HG03045 (cell line): Measurements from ENCODE around the gene CNGB1.
"Not testable (repeated sequence)": the region's sequence is repeated elsewhere in the genome, so short reads cannot be mapped to it uniquely, and the experiment has no call there.

ENCODE experiments used
- ATAC-seq: cut with Tn5 transposase; IDR thresholded peaks from one replicate; pipeline ENCODE4 v1.9.1; 2021; ENCODE audit warnings: mild to moderate bottlenecking, moderate library complexity; ENCODE audit not compliant: unreplicated experiment

CNGB1 gene

DNA sequence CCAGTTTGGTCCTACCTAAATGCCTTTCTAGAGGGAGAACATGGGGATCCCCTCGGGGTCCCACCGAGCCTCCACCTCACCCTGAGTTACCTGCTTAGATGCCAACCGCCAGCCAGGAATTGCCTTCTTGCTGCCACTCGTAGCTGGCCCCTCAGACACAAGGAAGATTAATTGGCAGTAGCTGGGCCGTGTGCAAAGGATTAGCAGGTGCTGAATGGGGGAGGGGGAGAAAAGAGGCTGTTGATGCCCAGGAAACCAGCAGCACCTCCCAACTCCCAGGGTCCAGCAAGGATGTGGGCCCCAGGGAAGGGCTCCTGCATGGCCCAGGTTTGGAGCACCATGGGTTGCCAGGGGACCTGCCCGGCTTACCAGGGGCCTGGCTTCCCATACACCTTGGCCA, at the start of gene CNGB1:
CNGB1 (minus strand) TSS at position 159 of the 400 bp plus-strand sequence. CDS start 3,842 bp downstream, outside the sequence.
- no peak for ATAC-seq

DNA sequence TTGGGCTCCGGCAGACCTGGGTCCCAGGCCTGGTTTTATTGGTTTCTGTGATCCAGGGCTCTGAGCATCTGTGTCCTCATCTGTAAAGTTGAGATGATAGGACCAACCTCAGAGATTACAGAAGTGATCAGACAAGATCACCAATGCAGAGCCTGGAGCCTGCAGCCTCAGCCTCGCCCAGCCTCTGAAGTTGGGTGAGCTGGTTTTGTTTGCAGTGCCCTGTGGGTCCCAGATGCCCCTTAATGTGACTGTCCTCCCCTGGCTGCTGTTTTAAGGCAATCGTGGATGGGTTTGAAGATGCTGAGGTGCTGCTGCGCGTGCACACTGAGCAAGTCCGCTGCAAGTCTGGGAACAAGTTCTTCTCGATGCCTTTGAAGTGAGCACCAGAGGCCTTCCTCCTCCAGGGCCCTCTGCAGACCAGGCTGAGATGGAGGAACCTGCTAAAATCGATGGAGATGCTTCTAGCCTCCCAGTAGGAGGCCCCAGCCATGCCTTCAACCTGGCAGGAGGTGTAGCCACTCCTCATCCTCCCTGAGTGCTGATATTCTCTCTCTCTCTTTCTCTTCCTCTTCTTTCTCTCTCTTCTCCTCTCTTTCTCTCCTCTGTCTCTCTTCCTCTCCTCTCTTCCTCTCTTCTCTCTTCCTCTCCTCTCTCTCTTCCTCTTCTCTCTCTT, 49.1 kb upstream of the CNGB1 start:
- ATAC-seq, result no peak

DNA sequence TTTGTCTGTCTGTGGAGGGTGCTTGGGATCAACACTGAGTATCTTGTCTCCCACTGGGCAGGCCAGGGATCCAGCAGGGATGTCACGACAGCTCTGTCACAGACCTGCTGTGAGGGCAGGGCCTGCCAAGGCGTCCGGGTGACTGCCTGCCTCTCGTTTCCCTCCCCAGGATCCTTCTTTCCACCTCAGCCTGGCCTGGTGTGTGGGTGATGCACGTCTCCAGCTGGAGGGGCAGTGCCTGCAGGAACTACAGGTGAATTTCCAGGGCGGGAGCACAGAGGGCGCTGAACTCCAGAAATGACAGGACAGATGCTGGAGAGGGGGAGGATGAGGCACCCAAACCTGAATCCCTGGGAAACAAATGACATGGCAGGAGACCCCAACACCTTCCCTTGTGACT, 47.9 kb upstream of the CNGB1 start:
- no peak for ATAC-seq

DNA sequence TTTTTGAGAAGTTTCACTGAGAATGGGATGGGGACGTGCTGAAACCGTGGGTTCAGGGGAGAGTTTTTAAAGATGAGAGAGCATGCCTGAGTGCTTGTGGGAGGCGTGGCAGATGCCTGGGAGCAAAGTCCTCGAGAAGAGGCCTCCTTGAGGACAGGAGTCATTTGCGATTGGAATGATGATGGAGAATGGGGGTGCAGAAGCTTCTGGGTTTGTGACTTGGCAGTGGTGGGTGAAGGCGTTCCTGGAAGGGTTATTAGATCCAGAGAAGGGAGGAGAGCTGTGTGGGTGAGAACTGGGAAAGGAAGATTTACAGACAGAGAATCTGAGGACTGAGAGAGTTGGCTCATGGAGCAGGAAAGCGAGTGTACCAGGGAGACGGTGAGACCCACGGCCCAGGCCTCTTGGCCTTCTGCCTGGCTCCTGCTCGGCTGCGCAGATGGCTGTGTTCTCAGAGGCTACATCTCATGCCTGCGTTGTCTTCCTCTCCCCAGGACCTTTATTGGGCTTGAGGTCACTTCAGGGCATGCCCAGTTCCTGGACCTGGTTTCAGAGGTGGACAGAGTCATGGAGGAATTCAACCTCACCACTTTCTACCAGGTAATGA, 46.0 kb upstream of the CNGB1 start:
- no peak for ATAC-seq

DNA sequence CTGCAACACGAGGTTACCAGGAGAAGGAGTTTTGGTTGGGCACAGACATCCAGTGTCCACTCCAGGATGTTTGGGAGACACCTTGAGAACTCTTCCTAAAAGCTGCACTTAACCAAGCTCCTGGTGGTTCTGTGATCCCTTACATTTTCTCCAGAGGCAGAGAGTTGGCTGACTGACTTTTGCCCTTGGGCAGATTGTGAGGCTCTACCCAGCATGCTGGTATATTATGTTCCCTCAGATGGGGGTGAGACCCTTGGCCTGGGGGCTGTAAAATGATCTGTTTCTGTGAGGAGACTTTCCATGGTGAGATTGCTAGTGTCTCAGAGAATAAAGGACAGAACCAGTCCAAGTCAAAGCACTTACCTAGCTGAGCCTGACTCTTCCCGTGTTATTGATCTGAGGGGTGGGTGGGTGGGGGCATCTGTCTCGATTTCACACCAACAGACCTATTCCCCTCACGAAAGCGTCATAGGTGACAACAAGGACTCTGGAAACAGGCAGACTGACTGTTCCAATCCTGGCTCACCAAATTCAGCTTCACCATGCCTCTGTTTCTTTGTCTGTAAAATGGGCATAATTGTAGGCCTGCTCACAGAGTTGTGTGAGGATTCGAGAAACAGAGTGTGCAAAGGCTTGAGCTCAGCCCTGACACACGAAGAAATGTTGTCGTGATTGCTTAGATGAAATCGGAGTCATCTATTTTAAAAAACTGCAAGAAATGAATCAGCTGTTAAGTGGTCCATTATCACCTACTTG, 42.5 kb upstream of the CNGB1 start:
- ATAC-seq, result no peak

DNA sequence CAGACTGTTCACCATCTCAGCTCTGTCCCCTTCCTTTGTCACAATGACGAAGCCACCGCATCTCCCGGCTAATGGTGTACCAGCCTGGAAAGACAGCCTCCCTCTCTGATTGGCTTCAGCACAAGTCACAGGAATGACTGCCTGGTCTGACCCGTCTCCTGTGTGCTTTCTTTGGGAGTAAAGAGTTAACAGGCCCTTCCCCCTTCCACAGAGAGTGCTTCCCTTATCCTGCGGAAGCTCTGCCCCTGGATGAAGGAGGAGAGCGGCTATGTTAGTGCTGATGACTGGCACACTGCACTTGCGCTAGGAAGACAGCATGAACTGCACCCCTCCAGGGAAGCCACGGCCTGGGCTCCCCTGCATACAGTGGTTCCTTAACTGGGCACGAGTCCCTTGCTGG, 41.6 kb upstream of the CNGB1 start:
- no peak for ATAC-seq

DNA sequence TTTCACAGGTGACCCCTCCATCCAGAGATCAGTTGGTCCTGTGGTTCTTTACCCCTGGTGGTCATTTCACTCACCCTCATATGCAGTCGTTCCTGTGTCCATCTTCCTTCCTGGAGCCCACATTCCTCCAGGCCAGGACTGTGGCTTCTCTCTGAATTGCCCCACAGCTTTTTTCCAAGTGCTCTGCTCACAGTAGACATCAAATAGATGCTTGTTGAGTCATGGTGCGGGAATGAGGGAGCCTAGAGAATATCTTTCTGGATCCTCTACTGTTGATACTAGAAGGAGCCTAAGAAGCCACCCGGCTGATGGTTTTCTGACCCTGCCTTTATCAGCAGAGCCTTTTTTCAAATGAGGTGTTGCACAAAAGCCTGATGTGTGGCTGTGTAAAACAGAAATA, 40.7 kb upstream of the CNGB1 start:
- no peak for ATAC-seq

DNA sequence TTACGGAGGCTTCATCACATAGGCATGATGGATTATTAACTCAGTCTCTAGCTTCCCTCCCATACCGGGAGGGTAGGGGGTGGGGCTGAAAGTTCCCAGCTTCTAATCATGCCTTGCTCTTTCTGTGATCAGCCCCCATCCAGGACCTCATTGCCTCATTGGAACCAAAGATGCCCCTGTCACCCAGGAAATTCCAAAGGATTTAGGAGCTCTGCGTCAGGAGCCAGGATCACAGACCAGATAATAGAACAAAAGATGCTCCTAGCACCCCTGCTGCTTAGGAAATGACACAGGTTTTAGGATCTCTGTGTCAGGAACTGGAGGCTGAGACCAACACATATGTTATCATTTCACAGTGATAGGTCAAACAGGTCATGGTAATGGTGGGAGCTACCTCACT, 40.0 kb upstream of the CNGB1 start:
- ATAC-seq, result no peak

DNA sequence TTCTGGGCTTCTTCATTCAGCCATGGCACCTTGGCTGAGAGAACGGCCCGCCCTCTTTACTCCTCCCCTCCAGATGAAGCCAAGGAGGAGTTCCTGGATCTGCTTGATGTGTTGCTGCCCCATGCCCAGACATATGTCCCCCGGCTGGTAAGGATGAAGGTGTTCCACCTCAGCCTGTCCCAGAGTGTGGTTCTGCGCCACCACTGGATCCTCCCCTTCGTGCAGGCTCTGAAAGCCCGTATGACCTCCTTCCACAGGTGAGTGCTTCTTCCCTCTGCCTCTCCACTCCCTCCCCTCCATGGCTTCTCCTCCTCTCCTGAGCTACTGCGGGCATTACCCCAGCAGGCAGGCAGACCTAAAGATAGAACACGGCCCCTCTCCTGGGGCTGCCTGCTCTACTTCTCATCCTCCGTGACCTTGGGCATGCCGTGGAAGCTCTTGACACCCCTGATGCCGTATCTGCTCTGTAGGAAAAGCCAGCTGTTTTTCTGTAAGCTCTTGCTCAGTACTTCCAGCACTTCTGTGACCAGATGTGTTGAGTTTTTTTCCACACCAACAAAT, 39.0 kb upstream of the CNGB1 start:
- no peak for ATAC-seq

DNA sequence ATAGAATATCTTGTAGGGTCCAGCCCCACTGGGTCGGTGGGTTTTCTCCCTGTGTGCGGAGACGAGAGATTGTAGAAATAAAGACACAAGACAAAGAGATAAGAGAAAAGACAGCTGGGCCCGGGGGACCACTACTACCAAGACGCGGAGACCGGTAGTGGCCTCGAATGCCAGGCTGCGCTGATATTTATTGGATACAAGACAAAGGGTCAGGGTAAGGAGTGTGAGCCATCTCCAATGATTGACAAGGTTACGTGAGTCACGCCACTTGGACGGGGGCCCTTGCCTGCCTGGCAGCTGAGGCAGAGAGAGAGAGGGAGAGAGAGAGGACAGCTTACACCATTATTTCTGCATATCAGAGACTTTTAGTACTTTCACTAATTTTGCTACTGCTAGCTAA, 33.8 kb upstream of the CNGB1 start:
- ATAC-seq, result not testable (repeated sequence)

DNA sequence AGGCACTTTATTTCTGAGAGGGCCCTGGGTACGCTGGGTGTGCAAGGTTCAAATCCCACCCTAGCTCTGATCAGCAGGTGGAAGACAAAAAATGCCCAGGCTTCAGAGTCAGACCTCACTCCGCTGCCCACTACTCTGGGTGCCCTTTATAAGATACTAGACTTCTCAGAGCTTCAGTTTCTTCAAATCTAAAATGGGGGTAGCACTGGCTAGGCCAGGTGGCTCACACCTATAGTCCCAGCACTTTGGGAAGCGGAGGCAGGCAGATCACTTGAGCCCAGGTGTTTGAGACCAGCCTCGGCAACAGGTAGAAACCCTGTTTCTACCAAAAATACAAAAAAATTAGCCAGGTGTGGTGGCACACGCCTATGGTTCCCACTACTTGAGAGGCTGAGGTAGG, 32.0 kb upstream of the CNGB1 start:
- ATAC-seq, result no peak

DNA sequence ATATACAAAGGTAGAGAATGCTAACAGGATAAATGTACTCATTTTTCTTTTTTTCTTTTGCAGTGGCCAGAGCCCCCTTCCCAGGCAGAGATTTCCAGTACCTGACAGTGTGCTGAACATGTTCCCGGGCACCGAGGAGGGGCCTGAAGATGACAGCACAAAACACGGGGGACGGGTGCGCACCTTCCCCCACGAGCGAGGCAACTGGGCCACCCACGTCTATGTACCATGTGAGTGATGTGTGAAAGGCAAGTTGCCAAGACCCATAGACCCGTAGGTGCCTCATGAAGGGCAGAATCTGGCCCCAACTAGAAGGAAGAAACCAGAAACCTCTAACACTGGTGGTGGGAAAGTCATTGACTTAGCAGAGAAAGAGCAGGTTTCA, 31.5 kb upstream of the CNGB1 start:
- no peak for ATAC-seq

DNA sequence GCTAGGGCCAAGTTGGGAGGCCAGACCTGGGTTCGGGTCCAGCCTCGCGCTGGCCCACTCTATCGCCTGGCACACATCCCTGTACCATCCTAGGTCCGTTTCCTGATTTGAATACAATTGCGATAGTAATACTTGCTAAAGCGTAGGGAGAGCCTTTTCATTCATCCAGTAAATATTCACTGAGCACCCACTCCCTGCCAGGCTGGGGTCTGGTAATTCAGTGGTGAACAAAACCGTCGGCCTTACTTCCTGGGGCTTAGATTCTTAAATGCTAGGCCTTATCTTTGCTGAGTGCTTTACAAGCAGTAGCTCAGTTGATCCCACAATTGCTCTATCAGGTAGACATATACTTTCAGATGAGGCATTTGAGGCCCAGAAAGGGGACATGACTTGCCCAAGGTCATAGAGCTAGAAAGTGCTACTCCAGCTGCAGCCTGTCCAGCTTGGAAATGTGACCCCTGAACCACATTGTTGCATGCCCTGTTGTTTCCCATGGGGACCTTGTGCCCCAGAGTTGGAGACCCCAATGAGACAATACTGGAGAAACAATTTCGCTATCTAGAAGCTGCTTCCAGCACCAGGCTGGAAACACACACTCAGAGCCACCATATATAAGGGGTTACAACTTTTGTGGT, 31.0 kb upstream of the CNGB1 start:
- ATAC-seq, result no peak

DNA sequence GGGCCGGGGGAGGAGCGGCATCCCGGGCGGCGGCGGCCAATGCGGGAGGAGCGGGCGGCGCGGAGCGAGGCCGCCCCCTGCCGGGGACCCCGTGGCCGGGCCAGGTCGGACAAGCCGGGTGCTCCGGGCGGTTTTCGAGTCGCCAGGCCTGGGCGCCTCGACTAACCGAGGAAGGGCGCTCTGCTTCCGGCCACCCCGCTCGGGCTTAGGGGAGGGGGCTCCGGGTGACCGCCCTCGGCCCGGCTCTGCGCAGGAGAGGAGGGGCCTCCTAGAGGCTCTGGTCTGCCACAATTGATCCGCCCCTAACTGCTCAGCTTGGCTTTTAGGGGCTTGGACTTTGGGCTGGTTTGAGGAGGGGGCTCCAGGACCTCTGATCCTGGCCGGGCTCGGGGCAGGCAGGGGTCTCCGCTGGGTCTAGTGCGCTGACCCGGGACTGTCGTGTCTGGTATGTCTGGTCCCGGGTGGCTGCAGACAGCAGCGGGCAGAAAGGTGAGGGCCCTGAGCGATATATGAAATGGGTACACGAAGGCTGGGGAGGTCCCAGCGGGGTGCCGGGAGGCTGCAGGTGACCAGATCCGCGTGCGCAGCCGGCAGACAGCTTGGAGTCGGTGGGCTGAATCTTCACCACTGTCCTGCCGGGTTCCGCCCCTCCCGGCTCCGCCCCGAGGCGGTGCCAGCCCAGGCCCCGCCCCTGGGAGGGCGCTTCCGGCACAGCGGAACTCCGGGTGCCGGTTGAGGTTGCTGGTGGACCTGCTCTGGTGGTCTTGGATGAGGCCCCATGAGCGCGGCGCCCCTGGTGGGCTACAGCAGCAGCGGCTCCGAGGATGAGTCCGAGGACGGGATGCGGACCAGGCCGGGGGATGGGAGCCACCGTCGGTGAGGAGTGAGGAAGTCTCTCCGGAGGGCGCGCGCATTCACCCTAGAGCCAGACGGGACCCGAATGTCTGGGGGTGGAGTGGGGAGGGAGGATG, 30.1 kb upstream of the CNGB1 start, which contains the start of gene USB1:
USB1 (plus strand) TSS at position 702 of the 971 bp plus-strand sequence; CDS start at position 779, 77 bp downstream.
- peak; percentile 75 for ATAC-seq

DNA sequence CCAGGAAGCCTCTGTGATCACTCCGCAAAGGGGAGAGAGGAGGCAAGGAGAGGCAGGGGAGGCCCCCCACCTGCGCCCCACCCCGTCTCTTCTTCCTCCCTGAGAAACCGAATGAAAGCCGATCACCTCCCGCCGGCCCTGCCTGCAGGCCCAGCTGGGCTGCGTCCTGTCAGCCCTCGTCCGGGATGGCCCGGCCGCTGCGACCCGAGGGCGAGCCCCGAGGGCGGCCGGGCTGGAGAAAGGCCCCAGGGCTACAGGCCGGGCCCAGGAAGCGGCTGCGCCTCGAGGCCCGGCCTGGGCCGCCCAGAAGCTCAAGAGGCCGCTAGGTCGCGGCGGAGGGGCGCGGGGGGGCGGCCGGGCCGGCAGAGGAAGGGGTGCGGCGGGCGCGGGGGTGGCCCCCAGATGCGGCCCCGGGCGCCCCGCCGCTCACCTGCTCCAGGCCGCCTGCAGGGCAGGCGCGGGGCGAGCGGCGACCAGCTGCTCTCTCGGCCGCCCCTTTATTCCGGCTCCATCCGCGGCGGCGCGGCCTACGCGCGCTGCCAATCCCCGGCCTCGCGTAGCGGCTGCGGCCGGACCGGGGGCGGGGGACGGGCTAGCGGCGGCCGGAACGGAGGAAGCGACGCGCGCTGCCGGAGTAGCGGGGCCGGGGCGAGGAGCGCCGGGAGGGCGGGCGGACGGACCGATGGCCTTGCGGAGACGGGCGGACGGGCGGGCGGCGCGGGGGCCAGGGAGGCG, 29.2 kb upstream of the CNGB1 start, which contains the start of gene ZNF319:
ZNF319 (minus strand) TSS at position 702 of the 735 bp plus-strand sequence. CDS start 2,407 bp downstream, outside the sequence.
- peak; percentile 18 for ATAC-seq

DNA sequence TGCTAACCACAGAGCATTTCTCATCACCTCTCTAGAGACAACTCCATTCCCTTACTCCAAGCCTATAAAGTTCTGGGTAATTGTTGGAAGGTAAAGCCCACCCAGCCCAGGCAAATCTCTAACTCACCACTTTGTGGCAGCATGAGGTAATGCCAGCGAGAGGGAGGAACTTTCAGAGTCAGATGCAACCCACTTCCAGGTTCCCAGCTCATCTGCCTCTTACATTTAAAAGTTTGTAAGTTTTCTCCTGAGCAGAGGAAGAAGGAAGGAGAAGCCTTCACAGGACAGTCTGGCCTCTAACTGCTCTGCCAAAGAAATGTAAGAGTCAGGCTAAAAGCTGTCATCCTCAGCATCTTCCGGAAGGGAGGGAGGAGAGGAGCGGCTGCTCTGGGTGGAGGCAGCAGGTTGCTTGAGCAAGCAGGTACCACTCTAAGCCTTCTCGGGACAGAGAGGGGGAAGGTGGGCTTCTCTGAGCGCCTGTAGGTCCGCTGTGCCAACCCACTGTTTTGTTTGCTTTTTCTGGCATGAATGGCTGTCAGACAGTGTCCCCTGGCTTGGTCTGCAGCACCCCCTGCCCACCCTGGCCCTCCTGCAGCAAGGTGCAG, 28.5 kb upstream of the CNGB1 start:
- ATAC-seq, result no peak

DNA sequence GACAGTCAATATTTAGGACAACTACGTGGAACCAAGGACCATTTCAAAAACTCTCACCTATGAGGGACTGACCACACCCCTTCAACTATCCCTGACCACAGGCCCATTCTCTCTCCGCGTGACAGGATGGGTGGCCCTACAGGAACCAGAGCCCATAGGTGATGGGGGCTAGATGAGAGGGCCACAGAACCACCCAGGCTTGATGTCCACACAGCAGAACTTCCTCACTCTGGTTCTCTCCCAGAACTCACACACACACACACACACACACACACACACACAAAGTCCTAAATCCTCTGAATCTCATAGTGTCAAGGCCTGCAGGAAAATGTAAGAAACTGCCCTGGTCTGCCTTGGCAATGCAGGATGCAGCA, 28.1 kb upstream of the CNGB1 start:
- no peak for ATAC-seq

DNA sequence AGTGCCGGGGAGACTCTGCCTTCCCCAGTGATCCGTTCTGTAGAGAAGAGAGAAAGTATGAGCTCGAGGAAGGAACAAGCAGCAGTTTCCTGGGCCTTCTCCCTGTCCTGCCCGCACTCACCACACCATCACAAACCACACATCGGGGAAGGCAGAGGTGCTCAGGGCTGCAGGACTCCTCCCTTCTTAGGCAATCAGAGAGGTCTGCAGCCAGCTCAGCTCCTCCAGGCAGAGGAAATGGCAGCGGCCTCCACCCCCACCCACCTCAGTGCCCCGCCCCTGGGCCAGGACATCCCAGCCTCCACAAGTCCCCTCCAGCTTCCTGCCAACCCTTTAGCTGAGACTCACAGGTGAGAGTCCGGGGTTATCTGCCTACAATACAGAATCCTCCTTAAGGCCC, 27.6 kb upstream of the CNGB1 start:
- ATAC-seq, result no peak
